ENCODE measurements around the gene MAST4. TPM values are rescaled to one million over a fixed set of nuclear protein-coding genes. Genes with fewer than 3 reads are reported as not detected.

MAST4 gene
- total and polyA plus RNA-seq, 2 of the 4 experiments (the other 2 are of a cell fraction): 4.8 to 6.8 TPM

GRCh38 chr5:67215519-67216471 is 619.6 kb downstream of the MAST4 start:
- Histone ChIP-seq H3K4me1 (ENCODE audit: control insufficient read depth, insufficient read depth, low read length) (peaks cover 2% of the 10 kb centered on the region; the same call in 1 of the 2 replicates), H3K18ac (ENCODE audit: low read depth, low read length) (no peak overlapping the region), H3K27me3 (ENCODE audit: control insufficient read depth, insufficient read depth, low read length) (no peaks in the 10 kb centered on the region), H3K9ac (ENCODE audit: low read depth, low read length) (no peak overlapping the region), H4K91ac (ENCODE audit: insufficient read depth, low read depth, low read length) (no peak overlapping the region), H4K20me1 (ENCODE audit: insufficient read depth, low read length) (no peaks in the 10 kb centered on the region), H3K9me1 (ENCODE audit: insufficient read depth, low read length) (0 out of 2 replicates have a peak, but pooled peaks cover 3% of the 10 kb centered on the region), H3K4me3 (ENCODE audit: insufficient read depth, low read depth, low read length) (no peak overlapping the region), H4K8ac (ENCODE audit: low read depth in 2 of 2, low read length in 2 of 2) (peak overlapping the region in 1 of 2 experiments; percentile 35; a peak in 1 of 4 replicates), H3K4ac (ENCODE audit: low read depth, low read length) (no peak overlapping the region), H3K23ac (ENCODE audit: low read depth, low read length) (no peak overlapping the region), H3K79me1 (ENCODE audit: low read depth in 1 of 2, low read length in 2 of 2) (no peaks in the 10 kb centered on the region), H4K5ac (ENCODE audit: low read depth, low read length) (no peak overlapping the region; the same call in 1 of the 2 replicates), H3K9me3 (ENCODE audit: control insufficient read depth, insufficient read depth, low read length) (no peaks in the 10 kb centered on the region), H2BK20ac (ENCODE audit: low read depth, low read length) (no peak overlapping the region), H2BK5ac (ENCODE audit: low read depth, low read length, poor library complexity, severe bottlenecking) (no peak overlapping the region), H3K27ac (ENCODE audit: insufficient read depth, low read length) (no peak overlapping the region), H3K56ac (ENCODE audit: extremely low read depth, insufficient read depth, low read length) (no peak overlapping the region), H3K4me2 (ENCODE audit: low read depth, low read length) (no peak overlapping the region; the same call in 1 of the 2 replicates), H3K14ac (replicated peaks; ENCODE audit: low read depth, low read length) (0 out of 2 replicates have a peak overlapping the region, but pooled peaks have one; percentile 3), H2BK120ac (ENCODE audit: low read depth, low read length) (no peak overlapping the region), H2AFZ (replicated peaks; ENCODE audit: low read length, poor library complexity) (peak overlapping the region; percentile 87), H2BK15ac (ENCODE audit: low read depth, low read length) (no peak overlapping the region), H3K36me3 (ENCODE audit: control insufficient read depth, insufficient read depth, low read length) (no peaks in the 10 kb centered on the region), H2AK5ac (ENCODE audit: low read depth, low read length) (no peak overlapping the region), H2AK9ac (replicated peaks; ENCODE audit: low read depth, low read length, poor library complexity) (no peak overlapping the region)
- intact Hi-C loops (cut with micrococcal nuclease): no loop called here
- dilution Hi-C loops (cut with HindIII; ENCODE audit: low sequenced_read_pairs, unreplicated experiment): no loop called here
- BruUV-seq (replicated peaks): no TSS peak
- DNase-seq (peak; percentile 13), ATAC-seq (ENCODE audit: low read depth) (peak; percentile 43)
- 100% methylated on average over 1 of the region's 19 CpGs; no CpG with 5 or more reads in 1 of the 2 experiments for WGBS, 2 experiments (ENCODE audit: extremely low coverage in 2 of 2, insufficient read length in 1 of 2)
- no peak for TF ChIP-seq CHD1 (IDR thresholded peaks at IDR 0.05; ENCODE audit: low read depth, low read length)
- TF ChIP-seq FOS (IDR thresholded peaks at IDR 0.05; ENCODE audit: low read depth, low read length): no peak
- no peak for TF ChIP-seq SMC3 (IDR thresholded peaks at IDR 0.05; ENCODE audit: low read depth, low read length)
- POLR2A ChIA-PET (ENCODE audit: unreplicated experiment): no interaction called here
- in situ Hi-C loops (cut with MboI; ENCODE audit: low sequenced_read_pairs): loop anchor here (25.0 kb wide), 1 partner anchor 903 kb away; no protein-coding TSS in a partner anchor
- CTCF ChIA-PET: interaction anchor here (0.7 kb wide), 1 partner anchor 104 kb away, joined by 3 read pairs; no protein-coding TSS in a partner anchor

Measured in IMR-90 (cell line).